AG20443 (cell line): Measurements from ENCODE around the gene DIPK1A.
"Not testable (repeated sequence)": the region's sequence is repeated elsewhere in the genome, so short reads cannot be mapped to it uniquely, and the experiment has no call there.

Experiments used
- DNase-seq: peaks from one replicate; pipeline ENCODE4 v3.0.0; 2012; ENCODE audit warnings: low spot score, mixed read lengths

The DIPK1A gene

DNA sequence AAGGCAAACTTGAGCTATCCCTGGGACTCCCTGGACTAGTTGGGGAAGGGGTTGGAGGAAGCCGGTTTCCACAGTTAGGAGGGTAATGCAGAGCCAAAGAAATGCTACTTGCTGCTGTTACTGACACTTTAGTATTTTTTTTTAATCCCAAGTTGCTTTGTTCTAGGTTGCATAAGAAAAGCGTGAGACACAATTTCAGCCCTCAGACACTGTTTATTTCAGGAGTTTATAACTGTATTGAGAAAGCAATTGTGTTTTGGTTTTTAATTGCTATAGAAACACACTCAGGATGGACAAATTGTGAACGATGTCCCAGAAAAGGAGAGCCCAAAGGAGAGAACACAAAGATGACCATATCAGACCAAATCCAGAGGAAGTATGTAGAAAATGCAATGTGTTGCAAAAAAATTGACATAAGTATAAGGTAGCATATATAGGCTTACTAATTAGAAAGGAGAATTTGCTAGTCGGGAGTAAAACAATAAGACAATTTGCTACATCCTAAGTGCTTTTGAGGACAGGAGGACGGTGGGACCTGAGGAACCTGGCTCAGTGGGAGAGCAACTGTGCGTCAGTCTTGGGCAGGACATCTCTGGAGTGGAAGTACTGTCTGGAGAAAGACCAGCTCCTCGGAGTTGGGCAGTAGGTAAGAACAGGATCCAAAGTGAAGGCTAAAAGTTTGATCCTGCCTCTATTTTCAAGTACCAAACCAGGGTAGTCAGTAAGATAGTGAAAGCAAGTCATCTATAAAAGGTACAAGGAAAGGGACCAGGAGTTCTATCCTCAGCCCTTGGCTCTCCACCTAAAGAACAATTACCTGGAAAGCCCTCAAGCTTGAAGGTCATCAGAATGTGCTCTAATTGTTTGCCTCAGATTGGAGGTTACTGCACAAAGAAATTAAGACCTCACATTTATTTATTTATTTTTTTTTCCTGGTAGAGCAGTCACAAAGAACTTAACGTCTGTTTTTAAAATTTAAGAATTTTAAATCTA lies 39.9 kb downstream of the DIPK1A start:
- DNase-seq, result no peak

DNA sequence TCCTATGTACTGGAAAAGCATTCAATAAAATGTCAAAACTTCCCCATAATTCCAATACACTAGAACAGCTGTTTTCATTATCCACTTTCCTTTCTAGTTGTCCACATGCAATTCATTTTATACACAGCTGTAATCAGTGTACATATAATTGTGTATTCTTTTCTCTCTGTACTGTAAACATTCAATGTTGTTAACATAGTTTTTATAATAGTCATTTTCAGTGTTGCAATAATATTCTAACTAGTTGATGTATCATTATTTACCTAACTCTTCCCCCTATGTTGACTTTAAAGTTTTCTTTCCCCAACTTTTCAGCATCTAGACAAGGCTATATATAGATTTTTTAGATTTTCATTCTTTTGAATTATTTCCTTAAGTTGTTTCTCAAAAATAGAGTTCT lies 44.4 kb downstream of the DIPK1A start:
- DNase-seq, result no peak

DNA sequence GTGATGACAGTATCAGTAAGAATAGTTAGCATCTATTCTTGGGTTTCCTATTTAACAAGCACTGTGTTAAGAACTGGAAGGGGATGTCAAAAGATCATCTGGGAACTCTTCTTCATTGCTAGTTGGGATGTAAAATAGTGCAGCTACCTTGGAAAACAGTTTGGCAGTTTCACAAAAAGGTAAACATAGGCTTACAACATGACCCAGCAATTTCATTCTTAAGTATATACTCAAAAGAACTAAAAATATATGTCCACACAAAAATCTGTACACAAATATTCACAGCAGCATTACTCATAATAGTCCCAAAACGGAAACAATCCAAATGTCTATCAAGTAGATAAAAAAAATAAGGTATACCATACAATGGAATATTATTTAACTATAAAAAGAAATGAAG lies 45.7 kb downstream of the DIPK1A start:
- no peak for DNase-seq

- DNase-seq, result no peak
These were observed 48.0 kb downstream of the DIPK1A start for GRCh38 chr1:92913093-92913819.

DNA sequence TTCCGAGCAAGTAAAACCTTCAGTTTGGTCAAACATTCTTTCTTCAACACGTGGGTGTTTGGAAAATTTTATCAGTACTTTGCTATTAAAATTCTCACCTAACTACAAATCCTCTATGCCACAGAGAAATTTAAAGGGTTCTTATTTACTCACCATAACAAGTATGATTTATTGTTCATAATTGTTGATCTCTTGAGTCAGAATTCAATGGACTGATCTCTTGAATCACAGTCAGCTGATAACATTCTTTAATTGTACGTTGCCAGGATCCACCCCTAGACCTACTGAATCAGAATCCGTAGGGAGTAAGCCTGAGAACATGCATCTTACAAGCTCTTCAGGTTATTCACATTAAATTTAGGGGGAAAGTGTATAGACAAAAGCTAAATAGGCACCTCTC lies 51.2 kb downstream of the DIPK1A start:
- DNase-seq, result no peak

DNA sequence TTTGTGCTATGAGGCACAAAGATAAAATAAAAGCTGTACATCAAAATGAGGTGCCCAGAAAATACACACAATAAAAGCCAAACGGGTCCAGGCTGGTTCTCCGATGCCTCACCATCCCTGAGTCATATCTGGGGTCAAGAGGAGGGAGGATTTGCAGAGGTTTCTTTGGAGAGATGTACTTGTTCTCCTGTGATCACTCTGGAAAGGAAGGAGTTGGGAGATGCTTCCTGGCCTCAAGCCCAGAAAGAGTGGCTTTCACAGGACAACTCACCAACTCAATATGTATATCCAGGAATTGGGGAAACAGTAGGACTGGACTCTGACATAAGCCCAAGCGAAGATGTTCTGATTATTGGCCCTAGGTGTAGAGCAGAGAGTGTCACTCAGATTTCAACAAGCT lies 51.9 kb downstream of the DIPK1A start:
- peak; percentile 82 for DNase-seq

DNA sequence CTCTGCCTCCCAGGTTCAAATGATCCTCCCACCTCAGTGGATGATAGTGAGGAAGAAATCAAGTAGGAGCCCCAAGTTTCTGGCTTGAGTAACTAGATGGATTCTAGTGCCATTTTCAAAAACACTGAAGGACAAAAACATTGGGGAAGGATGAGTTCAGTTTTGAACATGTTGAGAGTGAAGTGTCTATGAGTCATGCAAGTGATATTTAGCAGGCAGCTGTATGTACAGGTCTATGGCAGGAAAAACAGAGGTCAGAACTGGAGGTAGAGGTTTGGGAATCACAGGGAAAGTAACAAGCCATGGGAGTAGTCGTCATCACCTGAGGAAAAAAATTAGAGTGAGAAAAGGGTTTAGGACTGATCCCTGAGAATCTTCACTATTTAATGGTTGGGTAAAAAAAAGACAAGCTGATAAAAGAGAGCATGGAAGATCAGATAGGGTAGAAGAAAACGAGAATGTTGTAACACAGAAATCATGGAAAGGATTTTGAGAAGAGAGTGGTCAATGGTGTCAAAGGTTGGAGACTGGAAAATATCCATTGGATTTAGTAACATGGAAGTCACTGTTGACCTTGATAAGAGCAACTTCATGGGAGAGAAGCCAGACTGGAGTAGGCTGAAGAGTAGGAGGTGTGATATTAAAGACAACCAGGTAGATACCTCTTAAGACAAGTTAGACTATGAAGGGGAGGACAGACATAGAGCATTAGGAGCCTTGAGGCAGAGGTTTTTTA lies 53.1 kb downstream of the DIPK1A start:
- DNase-seq, result no peak

GRCh38 chr1:92903765-92904164 lies 57.5 kb downstream of the DIPK1A start:
- no peak for DNase-seq

GRCh38 chr1:92902406-92902744 lies 58.9 kb downstream of the DIPK1A start:
- no peak for DNase-seq

DNA sequence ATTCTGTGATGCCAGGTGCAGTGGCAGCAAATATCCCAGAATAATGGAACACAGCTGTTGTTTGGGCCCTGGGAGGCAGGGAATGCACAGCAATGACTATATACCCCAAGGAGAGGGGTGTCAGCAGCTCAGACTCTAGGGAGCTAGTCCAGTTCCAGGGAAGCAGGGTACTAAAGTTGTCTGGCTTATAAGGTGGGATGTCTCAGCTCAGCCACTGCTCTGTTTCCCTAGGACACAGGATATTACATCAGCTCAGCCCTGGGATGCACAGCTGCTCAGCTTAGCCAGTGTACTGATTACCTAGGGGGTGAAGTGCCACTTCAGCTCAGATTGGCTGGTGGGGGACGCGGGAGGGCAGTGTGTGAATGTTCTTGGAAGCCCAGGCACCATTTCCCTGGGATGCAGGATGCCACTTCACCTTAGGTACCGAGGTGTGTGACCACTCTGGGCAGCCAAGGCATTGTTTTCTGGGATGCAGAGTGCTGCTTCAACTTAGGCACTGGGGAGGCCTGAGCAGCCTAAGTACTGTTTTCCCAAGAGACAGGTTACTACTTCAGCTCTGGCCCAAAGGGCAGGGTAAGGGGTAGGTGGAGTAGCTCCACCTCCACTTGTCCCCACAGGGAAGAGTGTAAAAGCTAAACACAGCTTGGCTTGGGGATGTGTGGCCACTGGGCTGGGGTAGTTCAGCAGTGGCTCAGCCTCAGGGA lies 59.4 kb downstream of the DIPK1A start:
- no peak for DNase-seq

GRCh38 chr1:92901126-92901525 lies 60.1 kb downstream of the DIPK1A start:
- DNase-seq, result no peak

DNA sequence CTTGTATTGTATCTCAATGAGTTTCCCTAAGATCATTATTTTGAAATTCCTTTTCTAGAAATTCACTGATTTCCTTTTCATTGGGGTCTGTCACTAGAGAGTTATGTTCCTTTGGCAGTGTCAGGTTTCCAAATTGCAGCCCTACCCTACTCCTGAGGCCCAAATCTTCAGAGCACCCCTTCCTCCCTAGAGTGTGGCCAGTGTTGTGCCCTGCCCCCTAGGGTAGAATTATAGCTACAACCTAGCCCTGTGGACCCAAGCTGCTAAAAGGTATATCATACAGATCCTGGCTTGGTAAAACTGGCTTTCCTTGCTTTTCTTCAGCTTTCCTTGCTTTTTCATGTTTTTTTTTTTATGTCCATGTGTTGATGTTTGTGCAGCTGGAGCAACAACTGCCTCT lies 60.7 kb downstream of the DIPK1A start:
- no peak for DNase-seq

DNA sequence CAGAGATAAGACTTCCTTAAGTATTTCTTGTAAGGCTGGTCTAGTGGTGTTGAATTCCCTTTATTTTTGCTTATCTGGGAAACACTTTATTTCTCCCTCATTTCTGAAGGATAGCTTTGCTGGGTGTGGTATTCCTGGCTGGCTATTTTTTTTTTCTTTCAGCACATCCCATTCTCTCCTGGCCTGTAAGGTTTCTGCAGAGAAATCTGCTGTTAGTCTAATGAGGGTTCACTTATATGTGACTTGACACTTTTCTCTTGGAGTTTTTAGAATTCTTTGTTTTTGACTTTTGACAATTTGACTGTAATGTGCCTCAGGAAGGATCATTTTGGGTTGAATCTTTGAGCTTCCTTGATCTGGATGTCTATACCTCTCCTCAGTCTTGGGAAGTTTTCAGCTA lies 61.5 kb downstream of the DIPK1A start:
- no peak for DNase-seq

DNA sequence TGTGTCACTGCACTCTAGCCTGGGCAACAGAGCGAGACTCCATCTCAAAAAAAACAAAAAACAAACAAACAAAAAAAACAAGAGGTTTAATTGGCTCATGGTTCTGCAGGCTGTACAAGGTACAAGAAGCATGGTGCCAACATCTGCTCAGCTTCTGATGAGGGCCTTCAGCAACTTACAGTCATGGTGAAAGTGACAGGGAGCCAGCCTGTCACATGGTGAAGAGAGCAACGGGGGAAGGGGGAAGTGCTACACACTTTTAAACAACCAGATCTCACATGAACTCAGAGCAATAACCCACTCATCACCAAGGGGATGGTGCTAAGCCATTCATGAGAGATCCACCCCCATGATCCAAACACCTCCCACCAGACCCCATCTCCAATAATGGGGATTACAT lies 63.2 kb downstream of the DIPK1A start:
- not testable (repeated sequence) for DNase-seq

DNA sequence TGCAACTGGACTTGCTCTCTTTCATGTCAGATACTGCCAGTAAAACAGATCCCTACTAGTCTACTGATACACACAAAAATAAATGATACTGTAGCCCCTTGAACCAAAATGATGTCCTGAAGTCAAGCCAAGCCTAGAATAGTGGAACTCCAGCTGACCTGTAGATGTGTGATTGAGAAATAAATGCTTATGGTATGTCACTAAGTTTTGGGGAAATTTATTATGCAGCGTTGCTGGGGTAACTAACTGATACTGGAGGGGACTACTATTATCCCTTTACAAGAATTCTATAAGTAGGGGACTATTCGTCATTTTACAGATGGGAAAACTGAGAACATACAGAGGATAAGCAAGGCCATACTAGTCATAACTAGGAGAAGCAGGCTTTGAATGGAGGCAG lies 73.8 kb downstream of the DIPK1A start:
- DNase-seq, result no peak

GRCh38 chr1:92886886-92887419 lies 74.3 kb downstream of the DIPK1A start:
- no peak for DNase-seq

DNA sequence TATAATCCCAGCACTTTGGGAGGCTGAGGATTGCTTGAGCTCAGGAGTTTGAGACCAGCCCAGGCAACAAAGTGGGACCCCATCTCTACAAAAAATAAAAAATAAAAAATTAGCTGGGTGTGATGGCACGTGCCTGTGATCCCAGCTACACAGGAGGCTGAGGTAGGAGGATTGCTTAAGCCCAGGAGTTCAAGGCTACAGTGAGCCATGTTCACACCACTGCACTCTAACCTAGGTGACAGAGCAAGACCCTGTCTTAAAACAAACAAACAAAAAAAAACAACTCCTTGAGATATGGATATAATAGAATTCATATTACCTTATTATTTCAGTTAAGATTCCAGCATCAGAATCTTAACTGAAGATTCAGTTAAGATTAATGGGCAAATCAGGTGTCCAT lies 77.1 kb downstream of the DIPK1A start:
- no peak for DNase-seq

- no peak for DNase-seq
These were observed 78.0 kb downstream of the DIPK1A start for GRCh38 chr1:92883297-92883696.

DNA sequence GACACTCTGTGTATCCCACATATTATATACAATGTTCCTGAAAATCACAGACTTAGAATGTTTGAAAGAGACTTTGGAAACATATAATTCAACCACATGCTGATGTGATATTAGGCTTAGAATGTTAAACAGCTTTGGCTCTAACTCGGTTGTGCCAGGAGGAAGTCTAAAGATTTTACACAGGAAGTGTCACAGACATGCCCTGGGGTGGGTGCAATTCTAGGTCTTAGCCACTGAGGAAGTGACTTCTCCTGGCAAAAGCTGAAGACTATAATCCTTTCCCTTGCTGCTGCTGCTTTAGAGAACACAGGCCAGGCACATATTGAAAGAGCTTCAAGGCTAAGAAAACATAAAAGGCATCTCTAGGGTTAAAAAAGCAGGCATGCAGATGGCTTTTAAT lies 78.4 kb downstream of the DIPK1A start:
- no peak for DNase-seq

DNA sequence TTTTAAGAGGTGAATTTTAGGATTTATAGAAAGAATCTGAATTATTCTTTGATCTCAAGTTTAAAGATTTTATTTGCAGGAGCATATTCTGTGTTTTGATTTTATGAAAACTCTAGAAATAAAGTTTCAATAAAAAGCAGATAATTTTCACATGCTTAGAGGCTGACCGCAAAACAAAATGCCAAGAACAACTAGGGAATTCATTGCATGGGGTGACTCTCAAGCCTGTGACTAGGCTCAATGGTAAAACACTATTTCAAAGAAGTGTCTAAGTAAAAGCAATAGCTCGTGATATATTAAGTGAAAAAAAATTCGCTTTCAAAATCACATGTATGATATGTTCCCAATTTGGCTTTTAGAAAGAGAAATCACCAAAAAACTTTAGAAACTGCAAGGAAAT lies 79.9 kb downstream of the DIPK1A start:
- DNase-seq, result no peak

DNA sequence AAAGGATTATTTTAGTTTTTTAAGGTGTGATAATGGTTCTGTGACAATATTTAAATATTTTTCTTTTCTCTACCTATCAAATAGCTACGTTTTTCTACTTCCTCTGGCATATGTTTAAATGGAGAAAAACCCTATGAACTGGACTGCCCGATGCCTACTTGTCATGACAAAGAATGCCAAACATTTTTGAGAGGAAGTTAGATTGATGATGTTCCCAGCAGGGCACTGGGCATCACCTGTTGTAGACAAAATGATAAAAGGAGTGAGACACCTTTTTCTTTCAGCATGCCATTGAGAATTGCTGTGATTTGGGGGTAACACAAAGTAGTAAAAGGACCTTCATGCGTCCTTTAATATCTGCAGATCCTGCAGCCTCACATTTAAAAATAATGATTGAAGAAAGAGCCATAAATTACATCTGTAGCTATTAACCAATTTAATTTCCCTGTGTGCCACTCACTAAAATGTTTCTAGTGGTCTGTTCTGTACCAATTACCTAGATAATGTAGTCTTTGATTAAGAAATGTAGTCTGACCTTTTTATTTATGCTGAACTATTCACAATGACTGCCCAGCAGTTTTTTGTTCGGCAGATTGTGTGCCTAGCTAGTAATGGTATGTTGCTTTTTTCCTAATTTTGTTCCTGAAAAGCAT lies 81.8 kb downstream of the DIPK1A start:
- no peak for DNase-seq
